GM19328 (cell line): Measurements from ENCODE around the gene UBE2N.

Experiments used
- ATAC-seq: cut with Tn5 transposase; IDR thresholded peaks from one replicate; pipeline ENCODE4 v1.9.1; 2021; ENCODE audit warnings: mild to moderate bottlenecking, moderate library complexity; ENCODE audit not compliant: unreplicated experiment

The UBE2N gene

DNA sequence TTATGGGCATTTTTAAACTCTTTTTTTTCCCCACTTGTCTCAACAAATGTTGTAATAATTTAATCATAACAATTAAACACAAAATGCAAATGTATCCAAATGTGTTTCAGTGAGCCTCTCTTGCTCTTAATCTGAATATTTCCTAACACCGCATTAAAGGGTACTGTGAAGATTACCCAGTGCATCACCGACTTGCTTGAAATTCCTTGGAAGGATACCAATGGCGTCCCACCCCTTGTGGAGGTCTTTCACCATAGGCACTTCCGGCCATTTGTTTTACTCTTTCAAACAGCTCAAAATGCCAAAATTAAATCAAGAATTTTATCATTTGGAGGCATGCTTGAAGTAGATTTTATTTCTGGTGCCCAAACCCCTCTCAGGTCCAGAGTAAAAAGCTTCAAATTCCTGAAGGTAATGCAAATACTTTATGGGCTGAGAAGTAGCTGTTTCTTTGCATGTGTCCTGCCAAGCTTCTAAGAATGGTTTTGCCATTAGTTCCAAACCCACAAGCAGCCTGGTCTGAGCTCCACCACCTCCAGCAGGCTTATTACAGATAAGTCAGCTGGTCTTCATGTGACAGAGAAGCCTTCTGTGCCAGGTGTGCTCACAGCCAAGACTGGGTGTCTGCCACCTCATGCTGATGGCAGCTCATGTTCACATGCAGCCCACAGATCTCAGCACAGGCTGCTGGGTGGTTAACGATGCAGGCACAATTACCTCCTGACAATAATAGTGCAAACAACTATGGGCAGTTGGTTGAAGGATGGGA is 80.4 kb downstream of the UBE2N start:
- no peak for ATAC-seq

DNA sequence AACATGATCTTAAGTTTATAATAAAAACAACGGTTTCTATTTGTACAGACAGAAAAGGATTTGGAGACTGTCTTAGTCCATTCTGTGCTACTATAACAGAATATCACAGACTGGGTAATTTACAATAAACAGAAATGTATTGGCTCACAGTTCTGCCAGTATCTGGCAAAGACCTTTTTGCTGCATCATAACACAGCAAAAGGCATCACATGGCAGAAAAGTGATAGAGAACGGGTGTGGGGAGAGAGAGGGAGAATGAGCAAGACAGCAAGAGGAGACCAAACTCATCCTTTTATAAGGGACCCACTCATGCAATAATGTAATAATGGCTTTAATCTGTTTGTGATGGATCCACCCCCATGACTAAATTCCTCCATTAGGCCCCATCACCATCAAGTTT is 81.1 kb downstream of the UBE2N start:
- ATAC-seq, result no peak

DNA sequence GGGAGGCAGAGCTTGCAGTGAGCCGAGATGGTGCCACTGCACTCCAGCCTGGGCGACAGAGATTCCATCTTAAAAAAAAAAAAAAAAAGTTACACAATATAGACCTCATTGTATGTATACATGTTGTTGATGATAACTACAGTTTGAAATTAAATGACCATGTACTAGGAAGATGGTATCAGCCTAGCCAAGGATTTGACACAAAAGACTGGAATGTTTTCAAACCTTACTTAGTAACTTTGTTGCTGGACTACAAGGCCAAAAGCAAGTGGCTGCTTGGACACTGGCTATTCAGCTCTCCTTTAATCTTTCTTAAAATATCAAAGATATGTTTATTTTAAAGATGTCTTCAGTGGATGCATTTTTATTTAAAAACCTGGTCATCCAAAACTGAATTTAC is 82.9 kb downstream of the UBE2N start:
- ATAC-seq, result no peak

DNA sequence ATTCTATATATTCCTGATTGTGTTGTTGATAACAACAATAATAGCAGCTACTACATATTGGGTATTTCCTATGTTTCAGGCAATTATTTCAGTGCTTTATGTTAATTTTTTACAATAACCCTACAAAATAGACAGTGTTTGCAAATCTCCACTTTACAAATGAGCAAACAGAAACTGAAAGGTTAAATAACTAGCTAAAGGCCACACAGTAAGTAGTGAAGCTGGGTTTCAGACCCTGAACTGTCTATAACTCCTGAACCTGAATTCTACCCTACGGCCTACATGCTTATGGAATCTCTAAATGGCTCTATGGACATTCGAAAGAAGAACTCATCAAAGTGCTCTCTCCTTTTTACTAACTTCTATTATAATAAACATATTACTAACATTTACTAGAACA is 83.7 kb downstream of the UBE2N start:
- no peak for ATAC-seq

DNA sequence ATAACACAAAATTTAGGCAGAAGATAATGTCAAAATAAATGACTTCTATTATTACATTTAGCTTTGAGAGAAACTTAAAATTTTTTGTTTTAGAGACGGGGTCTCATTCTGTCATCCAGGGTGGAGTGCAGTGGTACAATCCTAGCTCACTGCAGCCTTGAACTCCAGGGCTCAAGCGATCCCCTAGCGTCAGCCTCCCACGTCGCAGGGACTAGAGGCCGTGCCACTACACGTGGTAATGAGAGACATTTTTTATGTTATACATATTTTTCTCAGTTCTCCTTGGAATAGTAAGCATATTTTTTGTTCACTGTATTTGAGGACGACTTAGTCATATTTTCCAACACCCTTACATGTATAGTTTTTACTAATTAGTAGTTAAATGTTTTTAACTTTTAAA is 85.5 kb downstream of the UBE2N start:
- ATAC-seq, result no peak
